Measurements from ENCODE around the gene EFEMP1.

Gene EFEMP1

GRCh38 chr2:55875434-55876135 is 48.0 kb downstream of the EFEMP1 start:
- FAIRE-seq (no peak), DNase-seq (ENCODE audit: extremely low spot score, insufficient read length, low read depth) (no peak)

- FAIRE-seq (no peak), DNase-seq (ENCODE audit: extremely low spot score, insufficient read length, low read depth) (no peak)
These were observed 49.2 kb downstream of the EFEMP1 start for GRCh38 chr2:55874338-55874737.

GRCh38 chr2:55871637-55872036 is 51.9 kb downstream of the EFEMP1 start:
- DNase-seq (ENCODE audit: extremely low spot score, insufficient read length, low read depth) (no peak), FAIRE-seq (no peak)

GRCh38 chr2:55869637-55870325 is 53.8 kb downstream of the EFEMP1 start:
- DNase-seq (ENCODE audit: extremely low spot score, insufficient read length, low read depth) (no peak), FAIRE-seq (no peak)

- FAIRE-seq (no peak), DNase-seq (ENCODE audit: extremely low spot score, insufficient read length, low read depth) (no peak)
These were observed 58.3 kb downstream of the EFEMP1 start for GRCh38 chr2:55865096-55865835.

- FAIRE-seq, result no peak
- no peak for DNase-seq (ENCODE audit: extremely low spot score, insufficient read length, low read depth)
These were observed 59.1 kb downstream of the EFEMP1 start for GRCh38 chr2:55864351-55865084.

- FAIRE-seq (no peak), DNase-seq (ENCODE audit: extremely low spot score, insufficient read length, low read depth) (no peak)
These were observed 60.8 kb downstream of the EFEMP1 start for GRCh38 chr2:55862673-55863390.

GRCh38 chr2:55862246-55862645 is 61.3 kb downstream of the EFEMP1 start:
- FAIRE-seq (no peak), DNase-seq (ENCODE audit: extremely low spot score, insufficient read length, low read depth) (no peak)

GRCh38 chr2:55861733-55862132 is 61.8 kb downstream of the EFEMP1 start:
- DNase-seq (ENCODE audit: extremely low spot score, insufficient read length, low read depth), result no peak
- no peak for FAIRE-seq

- FAIRE-seq (no peak), DNase-seq (ENCODE audit: extremely low spot score, insufficient read length, low read depth) (no peak)
These were observed 62.8 kb downstream of the EFEMP1 start for GRCh38 chr2:55860832-55861231.

- FAIRE-seq, result no peak
These were observed 63.7 kb downstream of the EFEMP1 start for GRCh38 chr2:55859875-55860274.

GRCh38 chr2:55857766-55858165 is 65.8 kb downstream of the EFEMP1 start:
- FAIRE-seq (no peak), DNase-seq (ENCODE audit: extremely low spot score, insufficient read length, low read depth) (no peak)

More at GRCh38 chr2:55859875-55860274, 63.7 kb downstream of the EFEMP1 start:
- DNase-seq (ENCODE audit: extremely low spot score, insufficient read length, low read depth), result no peak

- DNase-seq (ENCODE audit: extremely low spot score, insufficient read length, low read depth), result no peak
- FAIRE-seq, result no peak
These were observed 66.6 kb downstream of the EFEMP1 start for GRCh38 chr2:55856936-55857335.

- FAIRE-seq, result no peak
- DNase-seq (ENCODE audit: extremely low spot score, insufficient read length, low read depth), result no peak
These were observed 75.5 kb downstream of the EFEMP1 start for GRCh38 chr2:55848096-55848495.

GRCh38 chr2:55846426-55846825 is 77.2 kb downstream of the EFEMP1 start:
- FAIRE-seq, result no peak

GRCh38 chr2:55844986-55845385 is 78.6 kb downstream of the EFEMP1 start:
- DNase-seq (ENCODE audit: extremely low spot score, insufficient read length, low read depth), result no peak
- FAIRE-seq, result no peak

More at GRCh38 chr2:55846426-55846825, 77.2 kb downstream of the EFEMP1 start:
- DNase-seq (ENCODE audit: extremely low spot score, insufficient read length, low read depth), result no peak

GRCh38 chr2:55843994-55844345 is 79.6 kb downstream of the EFEMP1 start:
- no peak for FAIRE-seq
- no peak for DNase-seq (ENCODE audit: extremely low spot score, insufficient read length, low read depth)

- DNase-seq (ENCODE audit: extremely low spot score, insufficient read length, low read depth) (no peak), FAIRE-seq (no peak)
These were observed 80.2 kb downstream of the EFEMP1 start for GRCh38 chr2:55843096-55843993.

GRCh38 chr2:55842046-55842445 is 81.5 kb downstream of the EFEMP1 start:
- DNase-seq (ENCODE audit: extremely low spot score, insufficient read length, low read depth) (no peak), FAIRE-seq (no peak)
